NCI-H146 treated with DMSO at 0.1 percent for 48 hours (cell line): ENCODE data around the gene RBMS3.

Experiments
- DNase-seq: peaks from one replicate; lab custom pipeline; 2025; ENCODE audit not compliant: unreplicated experiment; lab: John Stamatoyannopoulos, UW

The RBMS3 gene

DNA sequence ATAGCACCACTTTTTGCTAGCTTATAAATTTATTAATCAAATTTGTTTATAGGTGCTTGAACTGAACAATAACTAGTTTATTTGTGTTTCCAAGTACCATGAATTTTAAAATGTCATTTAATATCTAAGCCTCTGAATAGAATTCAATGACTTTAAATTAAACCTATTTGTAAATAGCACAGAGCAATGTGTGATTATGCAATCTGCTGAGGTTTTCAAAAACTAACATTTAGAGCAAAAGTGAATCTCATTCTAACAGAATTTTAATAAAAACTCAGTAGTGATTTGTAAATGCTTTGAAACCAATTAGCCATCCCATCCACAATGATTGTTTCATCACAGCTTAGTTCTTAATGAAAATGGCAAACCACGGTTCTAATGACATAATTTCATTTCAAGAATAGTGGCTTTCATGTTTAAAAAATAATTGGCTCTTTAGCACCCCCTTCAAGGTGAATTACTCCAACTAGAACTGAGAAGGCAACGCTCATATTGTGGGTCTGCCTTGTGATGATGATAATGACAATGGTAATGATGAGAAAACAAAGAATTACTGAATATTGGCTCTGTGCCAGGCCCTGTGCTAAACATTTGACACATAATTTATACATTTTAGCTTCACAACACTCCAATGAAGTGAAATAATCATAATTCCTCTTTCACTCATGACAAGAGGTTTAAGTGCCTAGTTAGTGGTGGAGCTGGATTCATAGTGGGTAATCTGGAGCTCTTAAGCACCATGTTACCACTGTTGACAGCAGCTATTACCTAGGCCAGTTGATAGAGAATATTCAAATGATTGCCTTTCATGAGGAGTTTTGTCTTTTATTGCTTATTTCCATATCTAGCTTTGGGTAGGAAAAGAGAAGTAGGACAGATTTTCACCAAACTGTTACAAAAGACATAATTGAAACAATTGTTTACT lies 145.7 kb downstream of the RBMS3 start:
- no peak for DNase-seq

DNA sequence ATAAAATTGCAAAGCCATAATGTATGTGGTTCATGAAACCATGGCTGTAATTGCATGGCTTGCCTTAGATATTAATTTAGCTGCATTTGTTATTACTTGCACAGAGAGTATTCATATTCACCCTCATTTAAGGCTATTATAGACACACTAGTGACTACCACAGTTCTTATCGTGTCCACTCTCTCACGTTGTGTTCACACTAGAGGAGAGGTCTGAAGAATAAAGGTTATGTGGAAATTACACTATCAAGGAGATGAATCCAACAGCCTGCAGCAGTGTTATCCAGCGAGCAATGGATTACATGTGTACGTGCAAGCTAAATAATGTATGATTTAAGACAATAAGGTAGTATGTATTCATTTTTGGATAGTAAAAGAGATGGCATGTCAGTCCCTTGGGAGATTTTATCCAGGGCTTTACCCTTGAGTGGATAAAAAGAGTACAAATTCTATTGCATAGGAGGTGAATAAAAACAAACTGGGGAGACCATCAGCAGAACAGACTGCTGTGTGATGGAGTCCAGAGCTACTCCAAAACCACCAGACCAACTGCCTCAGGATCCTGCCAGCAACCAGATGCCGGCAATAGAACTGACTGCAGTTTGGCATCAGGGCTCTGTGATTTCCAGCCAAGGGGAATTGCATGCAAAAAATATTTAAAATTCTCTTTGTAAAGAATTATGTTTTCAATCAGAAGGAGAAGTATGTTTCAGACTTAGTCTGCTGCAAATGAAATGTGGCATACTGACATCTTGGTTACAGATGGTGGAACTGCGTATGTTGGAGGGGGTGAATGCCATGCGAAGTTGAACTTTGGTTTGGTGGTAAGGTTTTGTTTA lies 146.6 kb downstream of the RBMS3 start:
- no peak for DNase-seq

DNA sequence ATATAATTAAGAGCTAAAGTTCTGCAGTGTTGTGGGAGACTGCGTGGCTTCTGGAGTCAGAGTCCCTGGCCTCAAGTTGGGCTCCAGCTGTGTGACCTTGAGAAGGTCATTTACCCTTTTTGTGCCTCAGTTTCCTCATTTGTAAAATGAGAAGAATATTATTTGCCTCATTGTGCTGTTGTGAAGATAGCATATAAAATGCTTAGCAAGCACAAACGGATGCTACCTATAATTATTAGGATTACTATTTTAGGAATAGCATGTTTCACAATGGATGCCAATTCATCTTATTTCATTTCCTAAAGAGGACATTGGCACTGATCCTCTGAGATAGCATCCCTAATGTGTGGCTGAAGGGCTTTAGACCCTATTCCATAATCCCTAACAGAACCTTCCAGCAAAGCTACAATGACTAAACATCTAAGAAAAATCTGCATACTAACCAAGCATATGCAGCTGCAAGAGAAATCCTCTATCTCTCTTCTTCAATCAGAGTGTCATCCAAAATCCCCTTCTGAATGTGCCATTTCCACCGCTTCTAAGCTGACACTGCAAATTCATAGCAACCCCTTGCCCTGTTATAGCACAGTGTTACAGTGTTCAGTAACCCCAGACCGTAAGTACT lies 148.3 kb downstream of the RBMS3 start:
- no peak for DNase-seq

DNA sequence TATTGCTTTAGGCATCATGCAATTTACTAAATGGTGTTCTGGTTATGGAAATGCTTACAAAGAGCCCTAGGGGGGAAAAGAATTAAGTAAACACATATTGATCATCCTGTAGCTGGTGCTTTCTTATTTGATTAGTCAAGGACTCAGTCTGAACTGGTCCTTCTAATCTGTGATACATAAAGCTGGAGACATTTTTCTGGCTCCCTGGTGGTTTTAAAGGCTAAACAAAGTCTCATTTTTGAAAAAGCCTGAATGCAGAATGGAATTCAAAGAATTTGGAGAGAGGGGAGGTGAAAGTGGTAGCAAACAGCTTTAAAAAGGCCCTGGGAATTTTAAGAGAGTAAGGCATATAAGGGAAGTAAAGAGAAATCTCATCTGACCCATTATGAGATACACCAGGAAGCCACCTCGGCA lies 149.7 kb downstream of the RBMS3 start:
- DNase-seq = no peak

DNA sequence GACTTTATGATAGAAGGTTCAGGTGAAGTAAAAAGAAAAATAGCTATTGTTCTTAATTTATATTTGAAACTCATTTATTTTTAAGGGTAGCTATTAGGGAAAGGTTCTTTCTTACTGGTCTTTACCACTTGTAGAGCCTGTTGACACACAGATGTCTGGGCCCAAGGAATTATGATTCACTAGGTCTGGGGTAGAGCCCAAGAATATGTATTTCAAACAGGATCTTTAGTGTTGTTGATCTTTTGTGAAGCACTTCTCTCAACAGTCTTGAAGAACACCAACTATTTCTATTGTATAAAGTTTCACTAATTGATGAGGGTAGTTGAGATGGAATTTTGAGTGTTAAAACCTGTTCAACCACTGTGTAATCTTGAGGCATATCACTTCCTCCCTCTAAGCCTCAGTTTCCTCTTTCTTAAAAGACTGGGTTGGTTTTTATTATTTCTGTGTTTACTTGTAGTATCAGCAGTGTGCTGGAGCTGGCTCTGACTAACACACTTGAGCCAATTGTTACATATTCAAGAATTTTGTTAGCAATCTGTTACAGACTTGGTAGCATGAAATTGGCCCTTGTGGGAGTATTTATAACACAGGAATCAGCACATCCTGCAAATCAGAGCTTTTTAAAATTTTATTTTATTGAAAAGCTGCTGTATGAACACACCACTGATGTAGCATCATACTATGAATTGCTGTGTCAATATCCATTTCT lies 155.9 kb downstream of the RBMS3 start:
- no peak for DNase-seq

DNA sequence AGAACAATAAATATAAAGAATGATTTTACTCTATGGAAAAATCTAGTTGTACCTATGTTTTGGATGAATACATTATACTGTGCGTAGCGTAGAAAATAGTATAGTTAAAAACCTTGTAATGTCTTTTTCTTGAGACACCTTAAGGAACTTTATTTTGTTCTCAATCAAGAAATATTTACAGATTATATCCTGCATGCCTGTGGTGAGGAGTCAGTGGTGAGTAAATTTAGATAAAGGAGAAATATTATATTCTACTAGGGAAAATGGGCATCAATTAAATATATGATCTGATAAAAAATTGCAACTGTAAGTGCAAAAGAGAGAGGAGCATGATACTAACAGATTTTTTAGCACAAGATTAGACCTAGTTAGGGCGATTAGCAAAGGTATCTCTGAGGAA lies 157.7 kb downstream of the RBMS3 start:
- DNase-seq = no peak

DNA sequence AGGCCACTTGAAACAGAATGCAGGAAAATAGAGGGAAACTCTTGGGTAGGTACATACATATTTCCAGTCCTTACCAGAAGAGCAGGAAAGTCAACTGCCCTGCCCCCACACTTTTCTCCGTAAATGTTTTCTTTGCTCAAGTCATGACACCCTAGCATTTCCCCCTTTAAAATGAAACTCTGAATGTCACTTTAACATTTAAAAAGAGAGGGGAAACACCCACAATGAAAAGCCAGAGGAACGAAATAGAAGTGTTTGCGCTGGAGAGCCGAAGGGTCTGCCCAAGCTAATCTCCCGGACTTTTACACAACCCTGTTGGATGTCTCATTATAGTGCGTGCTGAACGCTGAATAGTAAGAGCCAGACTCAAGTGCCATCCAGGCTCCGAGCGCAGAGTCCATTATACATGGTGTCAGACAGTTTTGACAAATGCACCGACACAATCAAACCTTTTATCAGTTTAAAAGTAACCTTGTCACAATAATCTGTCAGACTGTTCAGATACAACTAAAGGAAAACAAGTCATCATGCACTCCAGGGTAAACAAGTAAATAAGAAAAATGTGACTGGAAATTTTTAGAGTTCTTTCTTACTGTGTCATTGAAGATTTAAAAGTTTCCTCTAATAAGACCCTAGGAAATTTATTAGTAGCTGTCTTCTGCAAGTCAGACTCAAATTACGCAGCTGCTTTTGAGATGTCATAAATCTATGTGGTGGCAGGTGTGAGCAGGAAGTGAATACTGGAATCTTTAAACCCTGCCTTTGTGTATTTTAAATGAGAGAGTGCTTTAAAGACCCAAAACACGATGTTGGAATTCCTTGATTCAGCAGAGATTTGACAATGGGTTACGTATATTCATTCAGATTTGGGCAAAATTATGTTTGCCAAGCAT lies 159.8 kb downstream of the RBMS3 start:
- no peak for DNase-seq

DNA sequence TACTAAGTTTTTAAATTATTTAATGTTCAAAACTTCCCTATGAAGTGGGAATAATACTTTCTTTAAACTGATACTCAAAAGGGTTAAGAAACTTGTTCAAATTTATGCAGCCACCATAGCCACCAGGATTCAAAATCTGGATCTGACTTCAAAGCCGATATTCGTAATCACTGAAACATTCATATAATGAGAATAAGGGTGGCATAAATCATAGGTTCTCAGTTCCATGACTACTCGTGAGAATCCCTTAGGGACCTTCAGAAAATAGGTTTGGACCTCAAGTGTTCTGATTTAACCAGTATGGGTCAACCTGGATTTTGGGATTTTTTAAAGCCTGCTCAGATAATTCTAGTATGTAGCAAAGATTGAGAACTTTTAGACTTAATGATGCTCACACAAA lies 160.6 kb downstream of the RBMS3 start:
- DNase-seq = no peak

DNA sequence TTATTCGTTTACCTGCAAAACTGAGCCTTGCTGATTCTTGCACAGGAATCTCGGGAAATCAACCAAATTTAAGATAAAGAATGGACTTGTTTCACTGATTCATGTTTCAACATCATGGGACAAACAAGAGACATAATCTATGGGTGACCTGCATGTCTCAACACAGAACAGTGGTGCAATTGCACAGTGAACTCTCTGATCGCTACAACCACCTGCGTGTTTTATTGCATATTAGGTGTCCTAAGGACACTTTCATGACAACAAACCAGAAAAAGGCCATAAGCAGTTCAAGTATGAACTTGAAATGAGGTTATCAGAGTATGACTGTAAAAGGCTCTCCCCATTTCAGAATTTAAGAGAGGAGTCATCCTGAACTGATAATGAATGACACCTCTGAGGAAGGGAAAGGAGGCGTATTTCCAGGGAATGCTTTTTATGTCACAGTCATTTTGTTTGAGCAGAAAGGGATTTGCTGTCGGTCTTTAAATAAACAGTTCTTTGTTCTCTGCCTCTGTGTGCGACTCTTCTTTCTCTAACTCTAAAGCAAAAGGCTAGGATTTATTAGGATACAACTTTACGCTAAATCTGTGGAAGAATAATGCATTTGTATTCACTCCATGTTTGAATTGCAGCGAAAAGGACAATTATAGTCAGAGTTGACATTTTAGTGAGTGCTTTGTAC lies 167.2 kb downstream of the RBMS3 start:
- no peak for DNase-seq

DNA sequence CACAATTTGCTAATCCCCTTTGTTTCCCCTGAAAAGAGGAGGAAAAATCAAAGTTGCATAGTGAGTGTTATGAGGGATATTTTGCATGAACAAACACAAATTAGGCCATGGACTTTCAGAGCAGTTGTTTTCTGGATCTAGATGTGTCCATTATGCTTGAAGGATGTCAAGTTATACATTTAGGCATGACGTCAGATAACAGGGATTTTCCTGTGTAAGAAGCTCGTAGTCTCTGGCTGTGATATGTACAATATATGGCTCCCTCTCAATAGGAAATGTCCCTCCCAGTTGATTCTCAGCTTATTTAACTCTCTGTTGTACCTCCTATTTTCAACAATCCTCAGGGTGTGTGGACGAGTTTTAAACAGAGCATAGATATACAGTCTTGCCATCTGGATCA lies 171.0 kb downstream of the RBMS3 start:
- no peak for DNase-seq

DNA sequence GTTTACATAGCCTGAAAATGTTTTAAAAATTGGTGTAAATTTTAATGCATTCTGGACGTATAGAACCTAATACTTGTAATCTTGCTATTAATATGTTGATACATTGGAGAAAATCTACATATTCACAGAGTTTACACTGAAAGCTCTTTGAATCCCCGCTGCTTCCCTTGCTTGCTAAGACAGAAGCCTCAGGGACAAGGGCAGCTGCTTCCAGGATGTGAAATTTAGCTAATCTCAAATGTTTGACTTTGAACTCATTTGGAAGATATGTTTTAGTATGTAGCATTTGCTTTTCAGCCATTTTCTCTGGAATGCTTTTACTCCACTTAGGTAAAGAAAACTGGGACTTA lies 172.0 kb downstream of the RBMS3 start:
- no peak for DNase-seq

DNA sequence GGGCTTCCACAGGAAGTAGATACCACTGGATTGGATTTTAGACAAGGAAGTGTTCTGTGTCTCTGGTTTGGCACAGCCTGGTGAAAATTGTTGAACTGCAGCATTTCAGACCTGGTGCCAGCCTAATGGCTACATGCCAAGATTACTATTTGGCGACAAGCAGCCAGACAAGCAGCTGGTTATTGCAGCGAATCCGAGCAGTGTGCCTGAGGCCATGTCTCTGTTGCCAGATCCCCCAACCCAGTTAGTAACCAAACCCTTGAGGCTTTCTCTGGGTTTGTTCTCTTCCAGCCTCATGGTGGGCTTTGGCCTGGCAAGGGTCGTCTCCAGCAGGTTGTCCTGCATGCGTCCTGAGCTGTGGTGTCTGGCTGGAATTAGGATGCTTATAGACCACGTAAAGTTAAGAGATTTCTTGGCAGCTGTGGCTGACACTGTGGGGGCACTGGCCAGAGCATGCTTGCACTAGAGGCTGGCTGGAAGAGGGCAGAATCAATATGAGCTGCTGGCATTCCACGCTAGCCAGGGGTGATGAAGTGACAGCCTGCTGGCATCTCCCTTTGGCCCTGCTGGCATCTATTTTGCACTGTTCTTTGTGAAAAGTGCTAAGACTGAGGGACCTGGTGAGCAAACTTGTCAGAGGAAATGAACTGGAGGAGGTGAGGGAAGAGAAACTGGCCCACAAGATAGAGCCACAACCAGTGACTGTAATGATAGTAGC lies 172.6 kb downstream of the RBMS3 start:
- no peak for DNase-seq

DNA sequence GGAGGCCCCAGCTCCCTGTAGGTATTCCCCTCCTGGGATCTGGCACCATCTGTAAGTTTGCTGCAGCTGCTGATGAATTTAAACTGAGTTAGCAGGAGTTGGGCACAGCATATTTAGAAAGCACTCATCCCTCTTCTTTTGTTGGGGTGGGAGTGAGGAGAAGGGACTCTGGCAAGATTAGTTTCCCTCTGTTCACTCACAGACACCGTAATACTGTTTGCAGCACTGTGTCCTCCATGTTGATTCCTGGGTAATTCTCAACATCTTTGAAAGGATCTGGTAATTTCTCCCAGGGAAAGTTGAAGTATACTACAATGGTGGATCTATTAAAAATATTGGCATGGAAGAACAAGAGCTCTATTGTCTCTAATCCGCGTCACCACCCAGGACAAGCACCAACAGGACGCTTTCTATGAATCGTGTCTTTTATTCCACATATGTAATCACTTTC lies 173.3 kb downstream of the RBMS3 start:
- DNase-seq = no peak

DNA sequence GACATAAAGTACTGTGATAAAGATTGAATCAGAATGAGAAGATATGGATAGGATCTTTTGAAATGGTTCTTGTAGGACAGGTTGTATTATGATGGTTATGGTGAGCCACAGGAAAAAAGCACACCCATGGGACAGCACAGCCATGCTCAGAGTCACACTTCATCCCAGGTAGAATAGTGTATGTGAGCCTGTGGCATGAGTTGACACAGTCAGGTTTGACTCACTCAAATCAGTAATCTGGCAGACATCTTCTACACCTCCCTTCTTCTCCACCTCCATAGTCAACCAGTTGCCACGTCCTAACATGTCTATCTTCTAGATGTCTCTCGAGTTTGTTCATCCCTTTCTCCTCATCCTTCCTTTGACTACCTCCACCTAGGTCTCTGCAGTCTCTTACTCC lies 176.0 kb downstream of the RBMS3 start:
- no peak for DNase-seq

DNA sequence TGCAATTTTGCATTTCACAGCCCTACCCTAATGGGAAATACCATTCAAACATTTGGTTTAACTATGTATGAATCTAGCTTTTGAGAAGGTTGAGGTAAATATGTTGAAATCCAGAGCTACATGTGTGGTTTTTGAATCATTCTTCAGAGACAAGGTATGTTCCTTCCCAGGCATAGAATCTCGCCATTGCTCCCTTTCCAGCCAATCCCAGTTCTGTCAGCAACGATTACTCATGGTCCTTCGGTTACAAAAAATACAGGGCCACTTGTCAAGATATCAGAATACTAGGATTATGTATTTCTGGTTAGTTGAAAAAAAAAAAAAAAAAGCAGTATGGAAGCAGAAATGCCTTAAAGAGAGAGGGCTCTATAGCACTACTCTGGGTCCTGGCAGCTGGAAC lies 182.4 kb downstream of the RBMS3 start:
- no peak for DNase-seq

DNA sequence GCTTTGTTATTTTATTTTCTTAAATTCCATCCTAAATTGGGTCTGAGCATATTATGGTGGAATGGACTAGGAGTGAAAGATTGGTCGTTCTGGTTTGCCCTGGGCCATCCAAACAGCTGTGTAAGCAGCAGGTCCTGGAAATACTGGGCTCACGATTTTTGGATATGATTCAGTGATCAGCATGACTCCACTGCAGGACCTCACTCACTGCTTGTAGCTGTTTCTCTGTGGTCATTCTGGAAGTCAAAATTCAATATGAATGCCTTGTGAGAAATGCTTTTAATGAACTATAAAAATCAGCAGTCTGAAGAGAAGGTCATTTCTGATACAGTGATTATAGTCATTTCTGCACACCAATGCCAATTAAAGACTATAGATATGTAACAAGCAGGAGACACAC lies 185.0 kb downstream of the RBMS3 start:
- DNase-seq = no peak

DNA sequence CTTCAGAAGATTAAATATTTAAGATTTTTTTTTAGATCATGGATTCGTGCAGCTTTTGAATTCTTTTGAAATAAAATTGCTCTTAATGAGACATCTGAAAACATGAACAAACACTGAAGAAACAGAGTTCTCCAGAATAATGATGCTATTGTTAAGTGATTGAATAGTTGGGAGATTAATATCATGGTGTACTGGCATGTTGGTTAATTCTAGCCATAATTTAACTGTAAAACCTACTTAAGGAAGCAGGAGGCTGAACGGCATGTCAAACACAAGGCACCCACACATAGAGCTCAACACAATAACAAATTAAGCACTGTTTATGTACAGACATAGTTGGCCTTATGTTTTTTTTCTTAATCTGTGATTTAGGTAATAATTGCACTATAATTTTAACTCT lies 185.6 kb downstream of the RBMS3 start:
- DNase-seq = no peak

DNA sequence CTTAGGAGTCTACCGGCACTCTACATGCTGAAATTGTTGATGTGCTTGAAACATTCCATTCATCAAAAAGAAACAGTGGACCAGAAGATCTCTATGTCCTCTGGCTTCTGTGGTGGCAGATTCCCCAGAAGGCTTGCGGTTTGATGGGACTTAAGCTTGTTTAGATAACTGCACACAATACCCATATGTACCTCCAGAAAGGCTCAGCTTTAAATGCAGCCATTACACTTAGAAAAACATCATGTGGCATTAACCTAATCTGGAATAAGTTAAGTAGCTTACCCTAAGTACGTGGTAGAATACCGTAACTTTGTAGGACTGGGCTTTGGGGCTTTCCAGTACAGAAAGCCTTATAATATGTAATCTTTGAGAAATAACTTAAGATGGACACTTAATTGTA lies 187.3 kb downstream of the RBMS3 start:
- DNase-seq = no peak
